GM19035 (cell line): ENCODE results near the gene INHBB.
"Not testable (repeated sequence)": the region's sequence is repeated elsewhere in the genome, so short reads cannot be mapped to it uniquely, and the experiment has no call there.

Experiments used
- ATAC-seq: cut with Tn5 transposase; IDR thresholded peaks from one replicate; pipeline ENCODE4 v1.9.1; 2021; ENCODE audit not compliant: unreplicated experiment

The INHBB gene

GRCh38 chr2:120316071-120316470 is 29.9 kb upstream of the INHBB start:
- no peak for ATAC-seq

GRCh38 chr2:120316528-120317179 is 29.3 kb upstream of the INHBB start:
- no peak for ATAC-seq

GRCh38 chr2:120317180-120317533 is 28.8 kb upstream of the INHBB start:
- ATAC-seq, result no peak

- no peak for ATAC-seq
These were observed 28.0 kb upstream of the INHBB start for GRCh38 chr2:120317916-120318315.

GRCh38 chr2:120318626-120319025 is 27.3 kb upstream of the INHBB start:
- no peak for ATAC-seq

GRCh38 chr2:120319123-120319522 is 26.8 kb upstream of the INHBB start:
- no peak for ATAC-seq

- no peak for ATAC-seq
These were observed 26.1 kb upstream of the INHBB start for GRCh38 chr2:120319686-120320317.

GRCh38 chr2:120320318-120320851 is 25.6 kb upstream of the INHBB start:
- no peak for ATAC-seq

- not testable (repeated sequence) for ATAC-seq
These were observed 24.9 kb upstream of the INHBB start for GRCh38 chr2:120320887-120321556.

- no peak for ATAC-seq
These were observed 24.1 kb upstream of the INHBB start for GRCh38 chr2:120321721-120322284.

- no peak for ATAC-seq
These were observed 23.6 kb upstream of the INHBB start for GRCh38 chr2:120322329-120322728.

GRCh38 chr2:120323214-120323613 is 22.7 kb upstream of the INHBB start:
- ATAC-seq, result no peak

GRCh38 chr2:120323807-120324399 is 22.0 kb upstream of the INHBB start:
- no peak for ATAC-seq

GRCh38 chr2:120324933-120325332 is 21.0 kb upstream of the INHBB start:
- no peak for ATAC-seq

GRCh38 chr2:120326066-120326465 is 19.9 kb upstream of the INHBB start:
- no peak for ATAC-seq

GRCh38 chr2:120330946-120331822 is 14.8 kb upstream of the INHBB start:
- no peak for ATAC-seq

- no peak for ATAC-seq
These were observed 14.0 kb upstream of the INHBB start for GRCh38 chr2:120331903-120332302.

- ATAC-seq, result no peak
These were observed 13.6 kb upstream of the INHBB start for GRCh38 chr2:120332384-120332783.

- ATAC-seq, result no peak
These were observed 11.9 kb upstream of the INHBB start for GRCh38 chr2:120334068-120334467.

GRCh38 chr2:120336749-120337148 is 9.2 kb upstream of the INHBB start:
- no peak for ATAC-seq
